Prostate gland (tissue), 2 donors: Measurements from ENCODE around the gene NFKBIL1.

Experiments
- POLR2A ChIP-seq: fragments of 450-650 bp; IDR thresholded peaks from one replicate; pipeline ENCODE4 v1.6.1; 2016; ENCODE audit warnings: antibody characterized with exemption, mild to moderate bottlenecking
- POLR2AphosphoS5 ChIP-seq: sonication (generic); formaldehyde crosslinking; IDR thresholded peaks from one replicate; pipeline ENCODE4 v1.6.1; 2017; ENCODE audit warnings: antibody characterized with exemption
- TF ChIP-seq, protein P1 (sequence below), 4 experiments: fragments of 200-600 bp in 2 of 4; fragments of 450-650 bp in 2 of 4; sonication (generic) in 2 of 4; IDR thresholded peaks; 1 replicate in 3 of 4; 2 replicates in 1 of 4; pipeline ENCODE4 v1.5.1; 2016 to 2019; ENCODE audit warnings: antibody characterized with exemption in 4 of 4, mild to moderate bottlenecking in 2 of 4, moderate library complexity in 2 of 4

DNA sequence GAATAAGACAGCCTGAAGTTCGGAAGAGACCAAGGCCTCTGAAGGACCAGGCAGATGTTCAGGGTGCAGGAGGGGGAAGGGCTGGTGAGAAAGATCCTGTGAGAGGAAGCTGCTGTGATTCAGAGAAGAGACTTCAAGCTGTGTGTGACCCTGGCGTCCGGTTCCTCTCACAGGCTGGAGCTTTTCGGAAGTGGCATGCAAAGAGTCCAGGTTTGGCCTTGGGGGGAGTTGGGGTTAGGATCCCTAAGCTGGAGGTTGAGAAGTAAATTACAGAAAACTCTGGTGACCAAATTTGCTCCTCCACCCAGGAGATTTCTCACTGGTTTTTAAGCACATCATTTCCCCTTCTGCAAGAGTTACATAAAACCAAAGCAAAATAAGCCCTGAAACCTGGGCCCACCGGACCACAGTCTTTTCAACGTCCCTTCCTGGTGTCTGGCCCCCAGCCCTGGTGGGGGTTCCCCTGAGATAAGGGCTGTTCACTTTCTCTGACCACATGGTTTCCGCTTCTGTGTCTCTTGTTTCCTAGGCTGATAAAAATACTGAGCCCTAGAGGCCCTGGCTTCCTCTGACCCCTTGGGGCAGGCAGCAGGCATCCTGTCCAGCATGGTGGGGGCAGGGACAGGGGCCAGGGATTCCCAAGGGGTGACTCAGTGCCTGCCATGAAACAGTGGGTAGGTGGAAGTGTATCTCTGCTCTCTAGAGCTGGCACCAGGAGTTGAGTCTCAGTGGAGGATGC, 12.7 kb downstream of the NFKBIL1 start:
- TF ChIP-seq POLR2AphosphoS5 (no peak), POLR2A (no peak)
- TF ChIP-seq, protein P1, sequence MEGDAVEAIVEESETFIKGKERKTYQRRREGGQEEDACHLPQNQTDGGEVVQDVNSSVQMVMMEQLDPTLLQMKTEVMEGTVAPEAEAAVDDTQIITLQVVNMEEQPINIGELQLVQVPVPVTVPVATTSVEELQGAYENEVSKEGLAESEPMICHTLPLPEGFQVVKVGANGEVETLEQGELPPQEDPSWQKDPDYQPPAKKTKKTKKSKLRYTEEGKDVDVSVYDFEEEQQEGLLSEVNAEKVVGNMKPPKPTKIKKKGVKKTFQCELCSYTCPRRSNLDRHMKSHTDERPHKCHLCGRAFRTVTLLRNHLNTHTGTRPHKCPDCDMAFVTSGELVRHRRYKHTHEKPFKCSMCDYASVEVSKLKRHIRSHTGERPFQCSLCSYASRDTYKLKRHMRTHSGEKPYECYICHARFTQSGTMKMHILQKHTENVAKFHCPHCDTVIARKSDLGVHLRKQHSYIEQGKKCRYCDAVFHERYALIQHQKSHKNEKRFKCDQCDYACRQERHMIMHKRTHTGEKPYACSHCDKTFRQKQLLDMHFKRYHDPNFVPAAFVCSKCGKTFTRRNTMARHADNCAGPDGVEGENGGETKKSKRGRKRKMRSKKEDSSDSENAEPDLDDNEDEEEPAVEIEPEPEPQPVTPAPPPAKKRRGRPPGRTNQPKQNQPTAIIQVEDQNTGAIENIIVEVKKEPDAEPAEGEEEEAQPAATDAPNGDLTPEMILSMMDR (IDR thresholded peaks at IDR 0.05) = no peak
